Stromal cell of bone marrow (primary cell): ENCODE results near the gene SMYD3.
A peak's percentile ranks its signal among the peaks of the same experiment; 100 is the strongest.

Experiments used
- DNase-seq: peaks from one replicate; pipeline ENCODE4 v3.0.0-alpha.2; 2012; ENCODE audit warnings: low read depth

Gene SMYD3

DNA sequence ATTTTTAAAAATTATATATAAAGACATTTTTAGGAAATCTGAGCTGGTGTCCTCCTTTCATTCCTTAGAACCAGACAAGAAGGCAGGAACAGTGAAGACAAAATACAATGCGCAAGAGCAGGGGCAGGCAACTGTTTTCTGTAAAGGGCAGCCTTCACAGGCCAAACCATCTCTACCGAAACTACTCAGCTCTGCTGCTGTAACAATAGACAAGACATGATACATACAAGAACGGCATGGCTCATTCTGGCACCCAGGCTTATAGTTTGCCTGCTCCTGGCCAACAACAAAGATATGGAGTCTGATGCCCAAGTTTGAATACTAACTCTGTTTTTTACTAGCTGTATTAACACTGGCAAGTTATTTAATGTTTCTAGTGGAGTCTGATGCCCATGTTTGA, 232.0 kb downstream of the SMYD3 start:
- no peak for DNase-seq

DNA sequence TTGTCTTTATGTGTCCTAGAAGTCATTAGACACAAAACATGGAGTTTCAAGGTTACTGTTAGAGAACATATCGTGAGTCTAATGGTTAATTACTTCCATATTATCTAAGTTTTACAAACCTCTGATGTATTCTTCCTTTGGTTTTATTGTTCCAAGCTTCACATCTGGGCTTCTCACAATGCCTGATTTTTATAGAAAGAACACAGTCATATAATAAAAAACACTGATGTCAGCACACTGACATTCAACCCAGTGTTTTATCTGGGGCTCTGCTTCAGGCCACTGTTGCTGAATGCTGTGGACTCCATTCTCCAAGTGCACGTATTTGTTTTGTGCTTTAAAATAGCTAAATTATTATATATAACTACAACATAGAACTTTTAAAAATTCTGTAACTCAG, 232.9 kb downstream of the SMYD3 start:
- no peak for DNase-seq

DNA sequence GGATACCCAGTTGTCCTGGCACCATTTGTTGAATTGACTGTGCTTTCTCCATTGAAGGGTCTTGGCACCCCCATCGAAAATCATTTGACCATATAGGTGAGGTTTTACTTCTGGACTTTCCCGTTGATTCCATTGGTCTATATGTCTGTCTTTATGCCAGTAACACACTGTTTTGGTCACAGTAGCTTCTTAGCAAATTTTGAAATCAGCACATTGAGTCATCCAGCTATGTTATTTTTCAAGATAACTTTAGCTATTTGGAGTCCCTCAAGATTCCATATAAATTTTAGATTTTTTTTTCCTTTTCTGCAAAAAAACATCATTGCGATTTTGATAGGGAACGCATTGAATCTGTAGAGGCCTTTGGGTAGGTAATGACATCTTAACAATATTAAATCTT, 235.6 kb downstream of the SMYD3 start:
- peak; percentile 11 for DNase-seq

DNA sequence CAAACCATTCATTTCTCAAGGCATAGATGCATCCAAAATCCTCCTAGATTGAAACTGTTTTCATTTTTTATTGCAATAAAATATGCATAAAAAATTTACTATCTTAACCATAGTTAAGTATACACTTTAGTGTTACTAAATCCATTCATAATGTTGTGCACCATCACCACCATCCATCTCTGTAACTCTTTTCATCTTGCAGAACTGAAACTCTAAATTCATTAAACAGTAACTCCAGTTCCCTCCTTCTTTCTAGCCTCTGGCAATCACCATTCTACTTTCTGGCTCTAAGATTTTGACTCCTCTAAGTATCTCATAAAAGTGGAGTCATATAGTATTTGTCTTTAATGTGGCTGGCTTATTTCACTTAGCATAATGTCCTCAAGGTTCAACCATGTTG, 236.8 kb downstream of the SMYD3 start:
- no peak for DNase-seq

DNA sequence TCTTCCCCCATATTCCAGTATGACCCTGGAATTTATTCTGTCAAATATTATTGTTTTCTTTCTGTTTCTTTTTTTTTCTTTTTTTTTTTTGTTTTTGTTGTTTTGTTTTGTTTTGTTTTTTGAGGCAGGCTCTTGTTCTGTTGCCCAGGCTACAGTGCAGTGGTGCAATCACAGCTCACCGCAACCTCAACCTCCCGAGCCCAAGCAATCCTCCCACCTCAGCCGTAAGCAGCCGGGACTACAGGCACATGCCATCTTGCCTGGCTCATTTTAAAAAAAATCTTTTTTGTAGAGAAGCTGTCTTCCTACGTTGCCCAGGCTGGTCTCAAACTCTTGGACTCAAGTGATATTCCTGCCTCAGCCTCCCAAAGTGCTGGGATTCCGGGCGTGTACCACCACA, 237.6 kb downstream of the SMYD3 start:
- DNase-seq: no peak

DNA sequence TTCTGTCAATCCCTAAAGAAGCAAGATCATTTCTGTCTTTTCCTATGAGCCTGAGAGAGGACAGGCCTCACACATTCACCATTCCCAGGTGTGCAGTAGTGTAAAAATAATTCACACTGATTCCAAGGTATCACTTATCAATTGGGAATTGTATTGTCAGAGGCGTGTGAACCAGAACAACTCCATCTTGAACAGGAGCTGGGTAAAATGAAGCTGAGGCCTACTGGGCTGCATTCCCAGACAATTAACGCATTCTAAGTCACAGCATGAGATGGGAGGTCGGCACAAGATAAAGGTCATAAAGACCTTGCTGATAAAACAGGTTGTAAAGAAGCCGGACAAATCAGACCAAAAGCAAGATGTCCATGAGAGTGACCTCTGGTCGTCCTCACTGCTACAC, 239.2 kb downstream of the SMYD3 start:
- DNase-seq: no peak

DNA sequence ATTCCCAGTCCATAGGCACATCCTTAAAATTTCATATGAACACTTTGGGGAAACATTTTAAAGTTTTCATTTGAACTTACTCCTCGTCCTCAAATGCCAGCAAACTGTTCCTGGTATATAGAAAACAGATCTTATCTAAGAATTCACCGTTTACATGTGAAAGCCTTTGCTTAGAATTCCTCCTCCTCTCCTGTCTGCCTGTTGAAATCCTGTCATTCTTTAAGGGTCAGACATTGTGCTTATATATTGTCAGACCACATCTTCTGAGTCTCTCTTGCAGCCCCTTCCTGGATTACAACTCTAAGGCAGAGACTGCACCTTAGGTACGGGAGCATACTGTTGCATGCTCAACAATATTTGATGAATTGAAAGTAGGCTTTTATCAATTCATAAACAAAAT, 239.7 kb downstream of the SMYD3 start:
- DNase-seq: no peak

DNA sequence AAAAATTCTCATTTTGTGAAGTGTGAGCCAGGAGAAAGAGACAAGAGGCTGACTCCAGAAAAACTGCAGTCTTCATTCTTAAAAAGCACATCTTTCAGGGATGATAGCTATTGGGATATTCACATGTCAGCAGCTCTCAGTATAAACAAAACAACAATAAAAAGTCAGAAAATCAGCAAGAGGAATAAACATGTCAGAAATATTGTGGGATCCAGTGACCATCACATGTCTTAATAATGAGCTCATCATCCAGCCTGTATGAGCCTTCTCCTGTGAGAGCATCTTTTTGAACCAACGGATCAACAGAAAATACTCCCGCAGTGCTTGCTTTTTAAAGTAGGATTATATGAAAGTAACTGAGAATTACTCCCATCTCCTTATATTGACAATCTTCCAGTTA, 241.6 kb downstream of the SMYD3 start:
- DNase-seq: no peak

DNA sequence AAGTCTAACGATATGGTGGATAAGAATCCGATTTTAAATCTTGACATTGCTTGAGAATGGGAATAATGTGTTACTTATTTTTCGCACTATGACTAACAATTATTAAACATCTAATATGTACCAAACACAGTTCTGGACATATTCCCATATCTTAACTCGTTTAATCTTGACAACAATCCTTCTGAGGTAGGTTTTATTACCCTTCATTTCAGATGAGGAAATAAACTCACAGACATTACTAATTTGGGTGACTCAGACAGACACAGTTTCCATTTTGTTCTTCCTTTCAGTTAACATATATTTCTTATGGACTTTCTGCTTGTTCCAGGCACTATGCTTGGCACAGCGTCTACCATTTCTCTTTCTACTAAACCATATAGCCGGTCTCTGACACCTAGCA, 244.8 kb downstream of the SMYD3 start:
- no peak for DNase-seq

DNA sequence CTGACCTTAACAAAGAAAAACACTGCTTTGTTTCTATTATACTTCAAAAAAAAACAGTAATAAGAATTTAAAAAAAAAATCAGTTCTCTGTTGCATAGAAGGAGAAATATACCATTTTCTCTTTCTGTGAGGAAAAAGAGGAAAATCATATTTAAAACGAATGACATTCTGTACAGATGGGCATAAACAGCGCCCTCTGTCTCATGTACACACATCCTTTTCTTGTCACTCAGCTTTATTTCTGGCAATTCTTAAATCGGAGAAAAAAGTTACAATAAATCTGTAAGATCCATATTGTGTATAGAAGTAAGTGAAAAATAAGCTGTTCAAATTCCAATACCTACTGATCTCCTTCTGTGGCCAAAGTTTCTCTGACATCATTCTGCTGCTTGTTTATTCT, 245.4 kb downstream of the SMYD3 start:
- no peak for DNase-seq

DNA sequence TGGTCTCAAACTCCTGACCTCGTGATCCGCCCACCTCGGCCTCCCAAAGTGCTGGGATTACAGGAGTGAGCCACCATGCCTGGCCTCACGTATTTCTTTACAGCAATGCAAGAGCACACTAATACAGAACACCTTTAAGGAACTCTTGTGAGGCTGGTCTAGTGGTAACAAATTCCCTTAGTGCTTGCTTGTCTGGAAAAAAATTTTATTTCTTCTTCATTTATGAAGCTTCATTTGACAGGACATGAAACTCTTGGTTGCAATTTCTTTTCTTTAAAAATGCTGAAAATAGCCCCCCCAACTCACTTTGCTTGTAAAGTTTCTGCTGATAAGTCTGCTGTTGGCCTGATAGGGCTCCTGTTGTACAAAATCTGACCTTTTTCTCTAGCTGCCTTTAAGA, 248.8 kb downstream of the SMYD3 start:
- no peak for DNase-seq

DNA sequence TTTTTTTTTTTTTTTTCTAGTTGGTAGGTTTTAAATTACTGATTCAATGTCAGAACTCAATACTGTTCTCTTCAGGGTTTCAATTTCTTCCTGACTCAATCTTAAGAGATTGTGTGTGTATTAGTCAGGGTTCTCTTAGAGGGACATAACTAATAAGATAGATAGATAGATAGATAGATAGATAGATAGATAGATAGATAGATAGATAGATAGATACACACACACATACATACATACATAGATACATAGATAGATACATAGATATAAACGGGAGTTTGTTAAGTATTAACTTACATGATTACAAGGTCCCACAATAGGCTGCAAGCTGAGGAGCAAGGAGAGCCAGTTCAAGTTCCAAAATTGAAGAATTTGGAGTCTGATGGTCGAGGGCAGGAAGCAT, 251.3 kb downstream of the SMYD3 start:
- no peak for DNase-seq

DNA sequence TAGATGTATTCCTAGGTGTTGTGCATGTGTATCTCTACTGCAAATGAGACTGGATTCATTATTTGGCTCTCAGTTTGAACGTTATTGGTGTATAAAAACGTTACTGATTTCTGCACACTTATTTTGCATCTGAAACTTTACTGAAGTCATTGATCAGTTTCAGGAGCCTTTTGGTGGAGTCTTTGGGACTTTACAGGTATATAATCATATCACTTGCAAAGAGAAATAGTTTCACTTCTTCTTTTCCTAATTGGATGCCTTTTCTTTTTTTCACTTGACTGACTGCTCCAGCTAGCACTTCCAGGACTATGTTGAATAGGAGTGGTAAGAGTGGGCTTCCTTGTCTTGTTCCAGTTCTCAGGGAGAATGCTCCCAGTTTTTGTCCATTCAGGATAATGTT, 252.2 kb downstream of the SMYD3 start:
- no peak for DNase-seq

DNA sequence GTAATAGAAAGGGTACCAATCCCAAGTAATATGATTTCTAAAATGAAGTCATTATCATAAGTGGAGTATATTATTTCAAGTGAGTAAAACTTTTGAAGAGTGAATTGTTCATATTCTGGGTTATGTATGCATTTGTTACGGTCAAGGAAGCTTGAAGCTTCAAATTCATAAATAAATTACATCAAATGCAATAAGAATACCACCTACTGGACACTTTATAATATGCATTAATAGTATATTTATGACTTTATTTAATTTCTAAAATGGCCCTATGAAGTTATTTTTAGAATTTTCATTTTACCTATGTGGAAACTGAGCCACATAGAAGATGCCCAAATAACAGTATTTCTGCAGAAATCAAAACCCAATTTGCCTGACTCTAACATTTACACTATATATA, 260.6 kb downstream of the SMYD3 start:
- no peak for DNase-seq

DNA sequence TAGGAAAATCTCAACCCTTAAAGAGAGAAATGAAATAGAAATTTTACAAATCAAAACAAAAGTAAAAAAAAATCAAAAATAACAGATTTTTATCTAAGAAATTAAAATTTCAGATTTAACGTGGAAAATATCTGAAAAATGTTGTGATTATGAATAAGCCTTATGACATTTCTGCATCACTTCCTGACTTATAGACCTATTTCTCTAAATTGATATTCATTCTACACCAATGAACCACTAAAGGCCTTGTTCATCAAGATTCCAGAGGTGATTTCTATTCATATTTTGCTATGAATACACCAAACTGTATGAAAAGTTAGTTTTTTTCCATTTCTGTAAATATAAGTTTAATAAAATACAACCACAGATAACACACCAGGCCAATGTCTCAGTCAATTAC, 261.5 kb downstream of the SMYD3 start:
- DNase-seq: no peak

DNA sequence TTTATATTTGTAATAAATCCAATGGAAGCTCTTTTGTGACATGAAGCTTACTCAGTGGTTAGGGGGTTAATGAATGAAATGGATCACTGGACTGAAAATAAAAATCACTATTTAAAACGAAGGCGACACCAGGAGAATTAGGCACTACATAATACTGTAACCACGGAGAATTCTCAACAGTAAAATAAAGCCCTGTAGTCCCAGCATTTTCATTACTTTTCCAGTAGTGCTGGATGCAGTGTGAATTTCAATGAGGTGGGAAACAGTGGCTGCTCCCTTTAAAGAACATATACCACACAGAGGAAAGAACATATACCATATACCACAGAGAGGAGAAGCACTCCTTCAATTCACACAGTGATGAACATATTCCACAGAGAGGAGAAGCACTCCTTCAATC, 275.0 kb downstream of the SMYD3 start:
- no peak for DNase-seq

DNA sequence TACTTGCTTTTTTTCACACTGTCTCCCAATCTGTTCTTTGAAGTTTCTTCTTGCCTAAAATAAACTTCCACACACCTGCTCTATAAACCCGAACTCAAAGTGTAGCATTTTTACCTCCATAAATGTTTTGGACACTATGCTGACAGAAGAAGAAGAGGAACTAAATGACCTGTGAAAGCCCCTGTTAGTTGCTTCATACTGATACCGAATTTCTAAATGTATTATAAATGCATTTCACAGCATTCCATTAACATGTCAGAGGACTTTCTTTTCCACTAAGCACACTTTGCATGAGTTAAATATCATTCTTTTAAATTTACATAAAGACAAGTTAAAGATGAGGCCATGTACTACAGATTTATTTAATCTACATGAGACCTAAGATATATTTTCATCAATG, 281.0 kb downstream of the SMYD3 start:
- no peak for DNase-seq

DNA sequence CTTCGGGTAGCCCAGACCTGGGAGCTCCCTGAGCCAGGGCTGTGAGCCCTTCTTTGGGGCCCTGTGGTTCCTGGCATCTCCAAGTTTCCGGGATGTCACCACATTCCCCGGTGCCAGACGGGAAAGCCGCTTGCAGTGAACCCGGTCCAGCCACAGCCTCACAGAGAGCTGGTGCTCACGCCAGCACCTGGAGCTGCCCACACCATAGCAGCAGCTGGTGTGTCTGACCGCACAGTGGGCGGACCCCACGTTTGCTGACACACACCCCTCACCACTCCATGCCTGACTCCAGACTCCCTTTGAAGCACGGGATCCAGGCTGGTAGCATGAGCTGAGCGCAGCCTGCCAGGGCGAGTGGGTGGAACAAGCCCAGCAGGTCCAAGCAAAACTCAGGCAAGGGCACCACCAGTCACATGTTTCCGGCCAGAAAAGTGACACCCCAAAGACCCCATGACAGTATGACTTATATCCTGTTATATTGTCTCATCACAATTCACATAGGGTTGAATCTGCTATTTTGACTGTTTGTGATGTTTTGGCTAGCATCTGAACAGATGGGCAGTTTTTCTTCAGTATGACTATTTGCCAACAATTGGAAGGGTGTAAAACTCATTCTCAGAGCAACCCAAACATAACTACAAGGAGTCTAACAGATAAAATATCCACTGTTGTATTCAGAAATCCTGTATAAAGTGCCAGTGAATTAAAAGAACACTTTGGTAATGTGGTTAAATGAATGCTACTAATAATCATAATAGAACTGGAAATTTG, 285.4 kb downstream of the SMYD3 start:
- peak; percentile 34 for DNase-seq

DNA sequence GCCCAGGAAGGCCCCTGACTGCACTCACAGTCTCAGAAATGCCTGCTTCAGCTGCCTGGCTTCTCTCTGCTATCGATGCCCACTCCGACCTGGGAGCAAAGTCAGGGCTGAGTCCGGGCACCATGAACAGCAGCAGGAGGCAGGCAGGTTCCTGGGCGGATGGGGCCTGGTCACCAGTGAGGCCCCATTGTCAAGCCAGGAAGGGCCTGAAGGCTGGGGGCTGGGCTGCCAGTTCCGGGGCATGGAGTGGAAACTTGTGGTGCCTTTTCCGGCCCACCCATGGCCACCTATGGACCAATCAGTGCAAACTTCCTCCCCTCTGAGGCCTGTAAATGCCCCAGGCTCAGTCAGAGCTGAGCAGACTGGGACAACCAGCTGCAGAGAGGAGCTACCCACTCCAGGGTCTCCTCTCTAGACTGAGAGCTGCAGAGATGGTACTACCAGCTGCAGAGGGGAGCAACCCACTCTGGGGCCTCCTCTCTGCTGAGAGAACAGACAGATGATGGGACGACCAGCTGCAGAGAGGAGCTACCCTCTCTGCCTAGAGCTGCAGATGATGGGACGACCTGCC, 286.5 kb downstream of the SMYD3 start:
- DNase-seq: no peak

DNA sequence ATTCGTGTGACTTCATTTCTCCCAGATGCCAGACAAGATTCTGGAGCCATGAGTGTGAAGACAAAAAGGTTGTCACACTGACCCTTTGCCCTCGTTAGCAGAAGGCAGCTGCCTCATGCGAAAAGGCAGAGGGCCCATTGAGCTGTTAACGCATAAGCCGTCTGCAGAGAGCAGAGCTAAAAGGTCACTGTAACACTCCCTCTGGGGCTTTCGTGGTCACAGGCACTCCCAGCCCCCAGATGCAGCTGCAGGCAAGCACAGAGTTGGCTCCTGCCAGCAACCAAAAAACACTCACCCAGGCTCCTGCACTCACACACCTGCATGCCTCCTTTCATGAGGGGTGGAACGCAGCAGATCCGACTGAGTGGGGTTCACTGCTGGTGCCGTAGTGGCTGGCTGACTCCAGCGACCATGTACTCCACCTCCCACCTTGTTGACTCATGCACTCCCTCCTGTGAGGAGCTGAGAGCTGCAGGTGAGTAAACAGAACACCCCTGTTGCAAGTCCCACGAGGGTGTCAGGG, 287.5 kb downstream of the SMYD3 start:
- no peak for DNase-seq

DNA sequence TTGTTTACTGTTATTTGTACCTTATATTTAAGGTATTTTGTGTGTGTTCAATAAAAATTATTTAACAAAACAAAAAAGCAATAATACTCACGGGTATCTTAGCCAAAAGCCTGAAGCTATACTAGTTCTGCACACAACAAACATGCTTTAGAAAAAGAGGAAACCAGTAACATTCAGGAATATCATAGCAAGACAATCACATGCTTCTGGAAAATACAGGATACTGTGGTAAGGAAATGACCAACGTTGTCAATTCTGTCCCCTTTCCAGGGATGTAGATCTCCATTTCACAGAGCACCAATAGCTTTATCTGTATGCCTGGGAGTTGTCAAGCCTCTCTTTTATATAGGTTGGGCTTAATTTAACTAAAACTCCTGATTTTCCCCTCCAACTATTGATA, 288.4 kb downstream of the SMYD3 start:
- no peak for DNase-seq

DNA sequence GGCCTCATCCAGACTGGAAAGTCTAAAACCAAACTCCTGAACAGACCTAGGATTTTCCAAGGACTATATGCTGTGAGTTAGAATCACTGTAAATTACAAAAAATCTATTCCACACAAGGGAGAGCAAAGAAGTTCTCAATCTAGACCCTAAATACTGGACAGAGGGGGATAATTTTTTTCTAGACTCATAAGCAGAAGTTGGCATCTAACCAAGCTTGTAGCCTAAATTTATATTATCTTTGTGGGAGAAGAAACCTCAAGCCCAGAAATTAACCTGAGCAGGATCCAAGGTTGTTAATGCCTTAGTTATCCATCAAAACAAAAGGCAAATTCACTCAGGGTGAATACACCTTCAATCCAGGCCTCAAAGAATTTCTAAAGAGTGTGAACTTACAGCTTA, 290.2 kb downstream of the SMYD3 start:
- no peak for DNase-seq

DNA sequence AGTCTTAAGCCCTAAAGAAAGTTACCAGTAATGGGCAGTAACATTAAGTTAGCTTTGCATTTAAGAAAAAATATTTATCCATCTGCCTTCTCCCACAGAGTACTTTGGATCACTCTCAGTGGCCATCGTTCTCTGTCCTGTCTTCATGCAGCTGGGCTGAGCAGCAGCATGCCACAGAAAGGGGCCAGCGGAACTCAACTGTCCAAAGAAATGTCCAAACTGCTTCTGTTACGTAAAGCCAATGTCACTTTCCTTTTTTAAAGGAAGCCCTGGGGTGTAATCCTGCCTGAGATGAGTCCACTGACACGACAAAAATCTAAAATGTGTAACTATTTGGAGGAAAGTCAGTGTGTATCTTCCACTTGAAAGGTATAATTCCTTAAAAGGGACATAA, 291.6 kb downstream of the SMYD3 start:
- DNase-seq: no peak
